ENCODE results near the gene CACNA1E. TPM values are rescaled to one million over a fixed set of nuclear protein-coding genes. Genes with fewer than 3 reads are reported as not detected.

Gene CACNA1E
- total RNA-seq, 2 donors from 2014 or later: 0.44 to 0.53 TPM

- no peak overlapping the region for H3K4me3 ChIP-seq
- TF ChIP-seq CTCF (IDR thresholded peaks at IDR 0.05): no peak
- H3K36me3 ChIP-seq: no peaks in the 10 kb centered on the region
- H3K27ac ChIP-seq: no peak overlapping the region
- no peak overlapping the region for H3K9ac ChIP-seq (ENCODE audit: low read depth in 2 of 2, low read length in 2 of 2)
- H3K27me3 ChIP-seq: no peaks in the 10 kb centered on the region
- H3K4me1 ChIP-seq: no peaks in the 10 kb centered on the region
- intact Hi-C loops (cut with DNase I): no loop called here
- no peak for DNase-seq
- no peaks in the 10 kb centered on the region for H3K9me3 ChIP-seq
Measured at GRCh38 chr1:181742426-181742825, 259.1 kb downstream of the CACNA1E start.

- H3K4me1 ChIP-seq: no peaks in the 10 kb centered on the region
Measured at GRCh38 chr1:181743878-181744312, 260.6 kb downstream of the CACNA1E start.

GRCh38 chr1:181746224-181746623 is 262.9 kb downstream of the CACNA1E start:
- intact Hi-C loops (cut with DNase I): no loop called here
- H3K4me3 ChIP-seq: no peak overlapping the region
- no peaks in the 10 kb centered on the region for H3K27me3 ChIP-seq
- H3K9me3 ChIP-seq: no peaks in the 10 kb centered on the region
- no peak for DNase-seq
- H3K4me1 ChIP-seq: no peaks in the 10 kb centered on the region
- no peaks in the 10 kb centered on the region for H3K36me3 ChIP-seq
- no peak overlapping the region for H3K27ac ChIP-seq
- no peak for TF ChIP-seq CTCF (IDR thresholded peaks at IDR 0.05)
- H3K9ac ChIP-seq (ENCODE audit: low read depth in 2 of 2, low read length in 2 of 2): no peak overlapping the region

More at GRCh38 chr1:181743878-181744312, 260.6 kb downstream of the CACNA1E start:
- intact Hi-C loops (cut with DNase I): no loop called here
- Histone ChIP-seq H3K9me3 (no peaks in the 10 kb centered on the region), H3K36me3 (no peaks in the 10 kb centered on the region), H3K27me3 (no peaks in the 10 kb centered on the region), H3K4me3 (no peak overlapping the region), H3K27ac (no peak overlapping the region), H3K9ac (ENCODE audit: low read depth in 2 of 2, low read length in 2 of 2) (no peak overlapping the region)
- TF ChIP-seq CTCF (IDR thresholded peaks at IDR 0.05): no peak
- no peak for DNase-seq

GRCh38 chr1:181748013-181748412 is 264.7 kb downstream of the CACNA1E start:
- H3K4me1 ChIP-seq: no peaks in the 10 kb centered on the region
- intact Hi-C loops (cut with DNase I): no loop called here
- H3K27ac ChIP-seq: no peak overlapping the region
- no peak overlapping the region for H3K9ac ChIP-seq (ENCODE audit: low read depth in 2 of 2, low read length in 2 of 2)
- DNase-seq: no peak
- no peaks in the 10 kb centered on the region for H3K9me3 ChIP-seq
- H3K27me3 ChIP-seq: no peaks in the 10 kb centered on the region
- no peaks in the 10 kb centered on the region for H3K36me3 ChIP-seq
- TF ChIP-seq CTCF (IDR thresholded peaks at IDR 0.05): no peak
- H3K4me3 ChIP-seq: no peak overlapping the region

DNA sequence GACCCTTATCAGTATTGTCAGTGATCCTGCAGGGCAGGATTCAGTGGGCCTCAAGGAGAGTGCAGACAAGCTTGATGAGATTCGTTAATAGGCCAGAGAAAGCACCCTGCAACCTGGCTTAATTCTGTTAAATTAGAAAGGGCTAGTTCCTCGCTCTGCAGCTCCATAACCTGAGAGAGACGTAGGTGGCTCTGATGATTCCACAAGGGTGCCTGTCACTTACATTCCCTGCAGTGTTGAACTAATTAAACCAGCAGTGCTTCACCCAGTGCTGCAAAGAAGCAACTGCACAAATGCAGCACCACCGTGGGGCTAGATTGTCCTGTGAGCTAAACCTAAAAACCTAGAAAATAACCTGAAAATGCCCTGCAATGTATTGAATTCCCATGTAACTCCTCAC is 270.8 kb downstream of the CACNA1E start:
- Histone ChIP-seq H3K4me1 (no peaks in the 10 kb centered on the region), H3K27ac (no peak overlapping the region), H3K27me3 (no peaks in the 10 kb centered on the region), H3K9ac (ENCODE audit: low read depth in 2 of 2, low read length in 2 of 2) (no peak overlapping the region), H3K36me3 (no peaks in the 10 kb centered on the region), H3K9me3 (no peaks in the 10 kb centered on the region), H3K4me3 (no peak overlapping the region)
- DNase-seq: no peak
- intact Hi-C loops (cut with DNase I): no loop called here
- TF ChIP-seq CTCF (IDR thresholded peaks at IDR 0.05): no peak

DNA sequence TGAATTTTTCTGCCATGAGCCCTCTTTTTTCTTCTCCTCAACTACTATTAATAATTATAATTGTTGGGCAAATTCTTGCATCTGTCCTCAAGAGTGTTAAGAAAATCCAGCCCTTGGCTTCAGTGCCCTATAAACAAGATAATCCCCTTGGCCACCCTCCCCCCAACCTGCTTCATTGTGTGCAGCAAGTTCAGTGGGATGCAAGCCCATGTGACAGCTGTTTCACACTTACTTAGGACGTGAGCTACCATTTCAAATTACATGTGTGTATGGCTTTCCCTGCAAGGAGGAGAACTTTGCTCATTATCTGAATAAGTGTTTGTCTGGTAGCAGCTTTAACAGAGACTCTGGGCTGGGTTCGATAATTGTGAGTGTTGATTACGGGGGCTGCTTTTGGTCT is 276.2 kb downstream of the CACNA1E start:
- no peak for TF ChIP-seq CTCF (IDR thresholded peaks at IDR 0.05)
- Histone ChIP-seq H3K27ac (no peak overlapping the region), H3K9ac (ENCODE audit: low read depth in 2 of 2, low read length in 2 of 2) (no peak overlapping the region), H3K27me3 (no peaks in the 10 kb centered on the region), H3K36me3 (no peaks in the 10 kb centered on the region), H3K4me1 (no peaks in the 10 kb centered on the region), H3K4me3 (no peak overlapping the region), H3K9me3 (no peaks in the 10 kb centered on the region)
- DNase-seq: no peak
- intact Hi-C loops (cut with DNase I): no loop called here
